Testis (tissue), 3 donors: Measurements from ENCODE around the gene PLCD4. TPM values are rescaled to one million over a fixed set of nuclear protein-coding genes. Genes with fewer than 3 reads are reported as not detected.

ENCODE experiments used
- DNase-seq: peaks from one replicate; pipeline ENCODE4 v3.0.0-alpha.2; 2019
- H3K27ac ChIP-seq, 2 donors: fragments of 200-600 bp; sonication (generic); one replicate each; pipeline ENCODE4 v1.5.1; 2019
- H3K27me3 ChIP-seq: fragments of 200-600 bp; sonication (generic); one replicate; pipeline ENCODE4 v1.5.1; 2019
- H3K36me3 ChIP-seq: fragments of 200-600 bp; sonication (generic); one replicate; pipeline ENCODE4 v1.5.1; 2017; ENCODE audit warnings: low read depth; ENCODE audit errors: missing control alignments
- H3K4me1 ChIP-seq: fragments of 200-600 bp; sonication (generic); one replicate; pipeline ENCODE4 v1.5.1; 2019
- H3K4me3 ChIP-seq, 2 donors: fragments of 200-600 bp; sonication (generic); one replicate each; pipeline ENCODE4 v1.5.1; 2017 to 2019
- H3K9me3 ChIP-seq: fragments of 200-600 bp; sonication (generic); one replicate; pipeline ENCODE4 v1.5.1; 2017
- POLR2A ChIP-seq: fragments of 450-650 bp; IDR thresholded peaks from one replicate; pipeline ENCODE4 v1.6.1; 2017; ENCODE audit warnings: antibody characterized with exemption, mild to moderate bottlenecking, moderate library complexity
- WGBS, 2 donors: methylation state at CpG; one replicate each; pipeline ENCODE4 v1.1.5; 2018; 5-methylcytosine and 5-hydroxymethylcytosine counted together
- intact Hi-C: fragments of 100-400 bp; cut with DNase I; formaldehyde crosslinking; loops from one replicate; pipeline ENCODE4 v1.15.1; 2023; ENCODE audit warnings: low total_unique reads
- polyA plus RNA-seq: library from polyadenylated mRNA; stranded (reverse); fragments of 350-450 nt; fragmentation: Illumina TruSeq; extraction: RNeasy Lipid Tissue Mini Kit (QIAGEN cat#74804); gene quantifications from one replicate; pipeline ENCODE4 v1.2.3, GENCODE V29; 2014; ENCODE audit warnings: low read depth, low replicate concordance; ENCODE audit not compliant: insufficient read depth
- total RNA-seq, 2 donors: library from RNA; depleted of rRNA; stranded (reverse); fragments of >200 nt; gene quantifications; one replicate each; pipeline ENCODE4 v1.2.3, GENCODE V29; 2016
- TF ChIP-seq, protein P1 (sequence below), 3 experiments: fragments of 450-650 bp in 2 of 3; fragments of 200-600 bp in 1 of 3; sonication (generic) in 1 of 3; IDR thresholded peaks; one replicate each; pipeline ENCODE4 v1.5.1; 2016 to 2019; ENCODE audit warnings: antibody characterized with exemption in 3 of 3, mild to moderate bottlenecking in 2 of 3, moderate library complexity in 1 of 3

PLCD4 gene
- total and polyA plus RNA-seq, 3 donors from 2014 or later = 8.2 to 13.9 (median 9.0) TPM

DNA sequence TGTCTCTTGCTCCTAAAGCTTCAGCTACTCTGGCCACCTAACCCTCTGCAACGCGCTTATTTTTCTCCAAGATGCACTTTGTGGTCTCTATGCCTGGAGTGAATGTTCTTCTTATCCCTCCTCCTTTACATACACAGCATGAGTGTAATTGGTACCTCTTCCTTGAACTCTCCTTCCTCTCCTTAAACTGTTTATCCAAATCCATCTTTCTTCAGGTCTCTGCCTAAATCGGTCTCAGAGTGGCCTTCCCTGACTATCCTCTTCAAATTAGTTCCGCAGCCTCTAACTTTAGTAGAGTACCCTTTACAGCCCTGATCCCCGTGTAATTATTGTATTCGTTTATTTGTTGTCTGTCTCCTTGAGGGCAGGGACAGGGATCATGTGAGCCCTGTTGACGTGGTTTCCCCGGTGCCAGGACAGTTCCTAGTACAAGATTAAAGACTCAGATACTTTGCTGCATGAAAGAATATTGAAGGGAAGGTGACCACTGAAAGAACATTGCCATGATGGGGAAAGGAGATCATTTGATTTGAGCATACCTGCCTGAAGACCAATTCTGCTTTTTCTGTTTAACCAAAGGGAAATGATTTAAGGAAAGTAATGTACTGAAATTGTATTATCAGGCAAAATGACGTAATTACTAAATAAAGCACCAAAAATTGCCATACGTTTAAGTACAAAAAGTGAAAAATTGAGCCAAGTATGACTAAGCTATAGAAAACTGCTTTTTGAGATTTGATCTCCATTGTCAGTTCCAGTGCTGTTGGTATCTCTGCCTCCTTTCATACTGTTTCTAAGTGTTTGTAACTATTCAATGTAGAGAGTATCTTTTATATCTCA lies 37.8 kb upstream of the PLCD4 start:
- Histone ChIP-seq H3K27me3 (no peaks in the 10 kb centered on the region), H3K36me3 (no peaks in the 10 kb centered on the region), H3K4me3 (peak overlapping the region; percentile 66 to 95), H3K4me1 (peaks cover 22% of the 10 kb centered on the region), H3K27ac (peak overlapping the region; percentile 95), H3K9me3 (no peaks in the 10 kb centered on the region)
- TF ChIP-seq, protein P1, sequence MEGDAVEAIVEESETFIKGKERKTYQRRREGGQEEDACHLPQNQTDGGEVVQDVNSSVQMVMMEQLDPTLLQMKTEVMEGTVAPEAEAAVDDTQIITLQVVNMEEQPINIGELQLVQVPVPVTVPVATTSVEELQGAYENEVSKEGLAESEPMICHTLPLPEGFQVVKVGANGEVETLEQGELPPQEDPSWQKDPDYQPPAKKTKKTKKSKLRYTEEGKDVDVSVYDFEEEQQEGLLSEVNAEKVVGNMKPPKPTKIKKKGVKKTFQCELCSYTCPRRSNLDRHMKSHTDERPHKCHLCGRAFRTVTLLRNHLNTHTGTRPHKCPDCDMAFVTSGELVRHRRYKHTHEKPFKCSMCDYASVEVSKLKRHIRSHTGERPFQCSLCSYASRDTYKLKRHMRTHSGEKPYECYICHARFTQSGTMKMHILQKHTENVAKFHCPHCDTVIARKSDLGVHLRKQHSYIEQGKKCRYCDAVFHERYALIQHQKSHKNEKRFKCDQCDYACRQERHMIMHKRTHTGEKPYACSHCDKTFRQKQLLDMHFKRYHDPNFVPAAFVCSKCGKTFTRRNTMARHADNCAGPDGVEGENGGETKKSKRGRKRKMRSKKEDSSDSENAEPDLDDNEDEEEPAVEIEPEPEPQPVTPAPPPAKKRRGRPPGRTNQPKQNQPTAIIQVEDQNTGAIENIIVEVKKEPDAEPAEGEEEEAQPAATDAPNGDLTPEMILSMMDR (IDR thresholded peaks at IDR 0.05) = no peak
- TF ChIP-seq POLR2A = no peak
- 5 to 6% methylated on average over 10 of the region's 10 CpGs for WGBS, 2 donors
- intact Hi-C loops = no loop called here
- DNase-seq = peak; percentile 66

DNA sequence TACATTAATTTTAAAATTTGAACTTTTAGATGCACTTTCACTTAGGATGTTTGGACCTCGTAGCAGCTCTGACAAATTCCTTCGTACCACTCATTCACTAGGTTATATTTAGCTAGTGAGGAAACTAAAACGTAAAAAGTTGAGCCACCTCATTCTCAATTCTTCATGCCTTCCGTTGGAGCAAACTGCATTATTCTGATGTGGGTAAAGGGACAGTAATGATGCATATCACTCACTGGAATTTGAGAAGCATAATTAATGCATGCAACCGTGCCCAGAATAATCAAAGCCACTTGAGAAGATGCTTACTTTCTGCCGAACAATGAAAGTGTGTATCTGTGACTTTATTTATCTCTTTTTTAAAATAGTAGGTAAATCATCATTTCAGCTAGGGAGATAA lies 36.8 kb upstream of the PLCD4 start:
- Histone ChIP-seq H3K36me3 (no peaks in the 10 kb centered on the region), H3K4me3 (no peak overlapping the region), H3K9me3 (no peaks in the 10 kb centered on the region), H3K4me1 (peaks cover 18% of the 10 kb centered on the region), H3K27ac (peak overlapping the region; percentile 95), H3K27me3 (no peaks in the 10 kb centered on the region)
- 10 to 15% methylated on average over 6 of the region's 6 CpGs for WGBS, 2 donors
- TF ChIP-seq, protein P1 (IDR thresholded peaks at IDR 0.05) = no peak
- TF ChIP-seq POLR2A = no peak
- intact Hi-C loops = no loop called here
- DNase-seq = no peak

- DNase-seq = no peak
- Histone ChIP-seq H3K9me3 (no peaks in the 10 kb centered on the region), H3K4me1 (no peaks in the 10 kb centered on the region), H3K36me3 (no peaks in the 10 kb centered on the region), H3K27ac (no peak overlapping the region), H3K4me3 (no peak overlapping the region), H3K27me3 (no peaks in the 10 kb centered on the region)
- no peak for TF ChIP-seq POLR2A
- TF ChIP-seq, protein P1 (IDR thresholded peaks at IDR 0.05) = no peak
- intact Hi-C loops = no loop called here
- 93 to 96% methylated on average over 4 of the region's 4 CpGs for WGBS, 2 donors
Measured at GRCh38 chr2:218576854-218577253, 30.8 kb upstream of the PLCD4 start.

DNA sequence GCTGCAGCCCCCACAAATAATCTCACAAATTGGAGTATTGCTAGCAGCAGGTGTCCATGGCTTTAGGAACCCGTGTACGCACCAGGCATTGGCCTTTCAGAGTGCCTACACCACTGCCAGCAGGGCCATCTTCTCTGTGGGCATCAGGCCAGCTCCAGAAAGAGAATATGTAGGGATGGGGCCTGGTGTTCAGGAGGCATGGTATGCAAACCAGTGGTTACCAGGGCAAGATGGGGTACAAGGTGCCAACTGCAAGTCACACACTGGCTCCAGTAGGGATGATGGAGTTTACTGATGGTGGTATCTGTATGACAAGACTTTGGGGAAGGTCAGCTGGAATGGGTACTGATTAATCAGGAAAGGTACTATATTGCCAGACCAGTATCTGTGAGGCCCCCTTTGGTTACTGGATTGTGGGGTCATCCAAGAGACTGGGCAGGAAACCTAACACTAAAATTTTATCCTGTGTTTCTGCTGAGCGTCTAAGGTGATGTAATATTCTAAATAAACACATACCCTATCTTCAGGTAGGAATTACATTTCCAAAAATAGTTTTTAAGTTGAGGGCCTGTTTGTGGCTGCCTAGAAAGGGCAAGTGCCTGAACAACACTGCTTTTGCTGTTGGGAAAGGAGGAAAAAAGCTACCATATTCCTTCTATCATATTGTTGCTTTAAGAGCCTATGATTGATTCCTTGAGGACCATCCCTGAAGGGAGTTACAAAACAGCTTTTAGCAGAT lies 30.0 kb upstream of the PLCD4 start:
- Histone ChIP-seq H3K36me3 (no peaks in the 10 kb centered on the region), H3K27ac (no peak overlapping the region), H3K4me3 (no peak overlapping the region), H3K4me1 (no peaks in the 10 kb centered on the region), H3K27me3 (no peaks in the 10 kb centered on the region), H3K9me3 (no peaks in the 10 kb centered on the region)
- intact Hi-C loops = no loop called here
- DNase-seq = no peak
- 91 to 94% methylated on average over 3 of the region's 3 CpGs for WGBS, 2 donors
- TF ChIP-seq, protein P1 (IDR thresholded peaks at IDR 0.05) = no peak
- TF ChIP-seq POLR2A = no peak
